ENCODE measurements around the gene NASP. TPM values are rescaled to one million over a fixed set of nuclear protein-coding genes. Genes with fewer than 3 reads are reported as not detected.

NASP gene
- total and polyA plus RNA-seq, 2 of the 13 experiments (the other 11 are each of a cell fraction or from before 2014, with no cell fraction given) = 132 to 256 TPM

- no peak for TF ChIP-seq ZNF776 (CRISPR knock-in tag; IDR thresholded peaks at IDR 0.05)
- no peak for TF ChIP-seq ZSCAN30 (CRISPR knock-in tag; IDR thresholded peaks at IDR 0.05)
- TF ChIP-seq KLF12 (CRISPR knock-in tag; IDR thresholded peaks at IDR 0.05; ENCODE audit: borderline replicate concordance) = no peak
- TF ChIP-seq IRF1 (CRISPR knock-in tag; IDR thresholded peaks at IDR 0.05; ENCODE audit: low read depth) = no peak
- TF ChIP-seq ZNF614 (CRISPR knock-in tag; IDR thresholded peaks at IDR 0.05; ENCODE audit: borderline replicate concordance) = peak; percentile 71; the same call in 1 of the 2 replicates
- TF ChIP-seq CREBL2 (CRISPR knock-in tag; IDR thresholded peaks at IDR 0.05; ENCODE audit: borderline replicate concordance) = no peak
- TF ChIP-seq IRF2 (CRISPR knock-in tag; IDR thresholded peaks at IDR 0.05) = peak; percentile 60
- peak; percentile 72 for TF ChIP-seq FOXA3 (CRISPR knock-in tag; IDR thresholded peaks at IDR 0.05)
- TF ChIP-seq GLI4 (CRISPR knock-in tag; IDR thresholded peaks at IDR 0.05; ENCODE audit: borderline replicate concordance) = no peak
- TF ChIP-seq ZNF704 (CRISPR knock-in tag; IDR thresholded peaks at IDR 0.05; ENCODE audit: borderline replicate concordance) = no peak
- TF ChIP-seq U2AF2 (IDR thresholded peaks at IDR 0.05; ENCODE audit: low read depth, low read length) = no peak
- TF ChIP-seq ZNF607 (CRISPR knock-in tag; IDR thresholded peaks at IDR 0.05; ENCODE audit: borderline replicate concordance) = no peak
- 0 out of 2 replicates have a peak, but pooled peaks have one; percentile 23 for TF ChIP-seq HNF1B (CRISPR knock-in tag; IDR thresholded peaks at IDR 0.05)
- TF ChIP-seq ZNF879 (CRISPR knock-in tag; IDR thresholded peaks at IDR 0.05) = no peak
- no peak for TF ChIP-seq ZNF850 (CRISPR knock-in tag; conservative IDR thresholded peaks at IDR 0.05)
- TF ChIP-seq ZNF263 (CRISPR knock-in tag; IDR thresholded peaks at IDR 0.05) = peak; percentile 33; the same call in 1 of the 2 replicates
- TF ChIP-seq RFX3 (CRISPR knock-in tag; IDR thresholded peaks at IDR 0.05) = no peak
- TF ChIP-seq ZNF720 (CRISPR knock-in tag; IDR thresholded peaks at IDR 0.05) = no peak
- TF ChIP-seq NR0B2 (CRISPR knock-in tag; IDR thresholded peaks at IDR 0.05) = no peak
- TF ChIP-seq SMAD9 (CRISPR knock-in tag; IDR thresholded peaks at IDR 0.05) = no peak
- TF ChIP-seq ZKSCAN5 (CRISPR knock-in tag; IDR thresholded peaks at IDR 0.05) = no peak
- no peak for TF ChIP-seq ZNF275 (CRISPR knock-in tag; IDR thresholded peaks at IDR 0.05; ENCODE audit: borderline replicate concordance)
- no peak for TF ChIP-seq ZBTB3 (CRISPR knock-in tag; IDR thresholded peaks at IDR 0.05; ENCODE audit: borderline replicate concordance, low read depth)
- TF ChIP-seq ATF2 (CRISPR knock-in tag; IDR thresholded peaks at IDR 0.05) = peak; percentile 63; the same call in 1 of the 2 replicates
- no peak for TF ChIP-seq ZNF224 (CRISPR knock-in tag; IDR thresholded peaks at IDR 0.05)
These were observed 41.2 kb upstream of the NASP start (continued) for GRCh38 chr1:45542591-45542990.

Measured in HepG2 (cell line).